Measurements from ENCODE around the gene EOLA2.

The EOLA2 gene

GRCh38 chrX:149908727-149909126 is 29.6 kb downstream of the EOLA2 start:
- Histone ChIP-seq H3K27ac (replicated peaks) (no peak overlapping the region), H3K27me3 (ENCODE audit: insufficient read depth, poor library complexity, severe bottlenecking) (no peaks in the 10 kb centered on the region), H3K4me3 (replicated peaks; ENCODE audit: insufficient read depth, low read length) (no peak overlapping the region)
- TF ChIP-seq, protein P1, sequence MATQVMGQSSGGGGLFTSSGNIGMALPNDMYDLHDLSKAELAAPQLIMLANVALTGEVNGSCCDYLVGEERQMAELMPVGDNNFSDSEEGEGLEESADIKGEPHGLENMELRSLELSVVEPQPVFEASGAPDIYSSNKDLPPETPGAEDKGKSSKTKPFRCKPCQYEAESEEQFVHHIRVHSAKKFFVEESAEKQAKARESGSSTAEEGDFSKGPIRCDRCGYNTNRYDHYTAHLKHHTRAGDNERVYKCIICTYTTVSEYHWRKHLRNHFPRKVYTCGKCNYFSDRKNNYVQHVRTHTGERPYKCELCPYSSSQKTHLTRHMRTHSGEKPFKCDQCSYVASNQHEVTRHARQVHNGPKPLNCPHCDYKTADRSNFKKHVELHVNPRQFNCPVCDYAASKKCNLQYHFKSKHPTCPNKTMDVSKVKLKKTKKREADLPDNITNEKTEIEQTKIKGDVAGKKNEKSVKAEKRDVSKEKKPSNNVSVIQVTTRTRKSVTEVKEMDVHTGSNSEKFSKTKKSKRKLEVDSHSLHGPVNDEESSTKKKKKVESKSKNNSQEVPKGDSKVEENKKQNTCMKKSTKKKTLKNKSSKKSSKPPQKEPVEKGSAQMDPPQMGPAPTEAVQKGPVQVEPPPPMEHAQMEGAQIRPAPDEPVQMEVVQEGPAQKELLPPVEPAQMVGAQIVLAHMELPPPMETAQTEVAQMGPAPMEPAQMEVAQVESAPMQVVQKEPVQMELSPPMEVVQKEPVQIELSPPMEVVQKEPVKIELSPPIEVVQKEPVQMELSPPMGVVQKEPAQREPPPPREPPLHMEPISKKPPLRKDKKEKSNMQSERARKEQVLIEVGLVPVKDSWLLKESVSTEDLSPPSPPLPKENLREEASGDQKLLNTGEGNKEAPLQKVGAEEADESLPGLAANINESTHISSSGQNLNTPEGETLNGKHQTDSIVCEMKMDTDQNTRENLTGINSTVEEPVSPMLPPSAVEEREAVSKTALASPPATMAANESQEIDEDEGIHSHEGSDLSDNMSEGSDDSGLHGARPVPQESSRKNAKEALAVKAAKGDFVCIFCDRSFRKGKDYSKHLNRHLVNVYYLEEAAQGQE (IDR thresholded peaks at IDR 0.05; ENCODE audit: insufficient replicate concordance, low read depth) = no peak
- TF ChIP-seq GABPA (IDR thresholded peaks at IDR 0.05; ENCODE audit: low read depth) (no peak), SPI1 (IDR thresholded peaks at IDR 0.05; ENCODE audit: borderline replicate concordance, low read depth) (no peak), POLR2AphosphoS5 (IDR thresholded peaks at IDR 0.05; ENCODE audit: low read depth) (no peak)
- TF ChIP-seq, protein P2, sequence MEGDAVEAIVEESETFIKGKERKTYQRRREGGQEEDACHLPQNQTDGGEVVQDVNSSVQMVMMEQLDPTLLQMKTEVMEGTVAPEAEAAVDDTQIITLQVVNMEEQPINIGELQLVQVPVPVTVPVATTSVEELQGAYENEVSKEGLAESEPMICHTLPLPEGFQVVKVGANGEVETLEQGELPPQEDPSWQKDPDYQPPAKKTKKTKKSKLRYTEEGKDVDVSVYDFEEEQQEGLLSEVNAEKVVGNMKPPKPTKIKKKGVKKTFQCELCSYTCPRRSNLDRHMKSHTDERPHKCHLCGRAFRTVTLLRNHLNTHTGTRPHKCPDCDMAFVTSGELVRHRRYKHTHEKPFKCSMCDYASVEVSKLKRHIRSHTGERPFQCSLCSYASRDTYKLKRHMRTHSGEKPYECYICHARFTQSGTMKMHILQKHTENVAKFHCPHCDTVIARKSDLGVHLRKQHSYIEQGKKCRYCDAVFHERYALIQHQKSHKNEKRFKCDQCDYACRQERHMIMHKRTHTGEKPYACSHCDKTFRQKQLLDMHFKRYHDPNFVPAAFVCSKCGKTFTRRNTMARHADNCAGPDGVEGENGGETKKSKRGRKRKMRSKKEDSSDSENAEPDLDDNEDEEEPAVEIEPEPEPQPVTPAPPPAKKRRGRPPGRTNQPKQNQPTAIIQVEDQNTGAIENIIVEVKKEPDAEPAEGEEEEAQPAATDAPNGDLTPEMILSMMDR (IDR thresholded peaks at IDR 0.05; ENCODE audit: insufficient read depth, low read length) = no peak
- no peak for DNase-seq (ENCODE audit: low read depth in 1 of 2, low spot score in 1 of 2)

DNA sequence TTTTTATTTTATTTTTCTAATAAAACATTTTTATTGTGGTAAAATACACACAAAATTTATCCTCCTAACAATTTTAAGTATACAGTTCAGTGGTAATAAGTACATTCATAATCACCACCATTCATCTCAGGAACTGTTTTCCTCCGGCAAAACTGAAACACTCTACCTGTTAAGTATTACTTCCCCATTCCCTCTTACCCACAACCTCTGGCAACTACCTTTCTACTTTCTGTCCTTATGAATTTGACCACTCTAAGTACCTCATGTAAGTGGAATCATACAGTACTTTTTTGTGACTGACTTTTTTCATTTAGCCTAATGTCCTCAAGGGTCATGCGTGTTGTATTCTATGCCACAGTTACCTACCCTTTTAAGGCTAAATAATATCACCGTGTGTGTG is 30.0 kb downstream of the EOLA2 start:
- TF ChIP-seq POLR2AphosphoS5 (IDR thresholded peaks at IDR 0.05; ENCODE audit: low read depth) = no peak
- TF ChIP-seq, protein P2 (IDR thresholded peaks at IDR 0.05; ENCODE audit: insufficient read depth, low read length) = no peak
- no peak for TF ChIP-seq GABPA (IDR thresholded peaks at IDR 0.05; ENCODE audit: low read depth)
- no peak for TF ChIP-seq SPI1 (IDR thresholded peaks at IDR 0.05; ENCODE audit: borderline replicate concordance, low read depth)
- TF ChIP-seq, protein P1 (IDR thresholded peaks at IDR 0.05; ENCODE audit: insufficient replicate concordance, low read depth) = no peak
- no peak for DNase-seq (ENCODE audit: low read depth in 1 of 2, low spot score in 1 of 2)
- Histone ChIP-seq H3K4me3 (replicated peaks; ENCODE audit: insufficient read depth, low read length) (no peak overlapping the region), H3K27ac (replicated peaks) (no peak overlapping the region), H3K27me3 (ENCODE audit: insufficient read depth, poor library complexity, severe bottlenecking) (no peaks in the 10 kb centered on the region)

DNA sequence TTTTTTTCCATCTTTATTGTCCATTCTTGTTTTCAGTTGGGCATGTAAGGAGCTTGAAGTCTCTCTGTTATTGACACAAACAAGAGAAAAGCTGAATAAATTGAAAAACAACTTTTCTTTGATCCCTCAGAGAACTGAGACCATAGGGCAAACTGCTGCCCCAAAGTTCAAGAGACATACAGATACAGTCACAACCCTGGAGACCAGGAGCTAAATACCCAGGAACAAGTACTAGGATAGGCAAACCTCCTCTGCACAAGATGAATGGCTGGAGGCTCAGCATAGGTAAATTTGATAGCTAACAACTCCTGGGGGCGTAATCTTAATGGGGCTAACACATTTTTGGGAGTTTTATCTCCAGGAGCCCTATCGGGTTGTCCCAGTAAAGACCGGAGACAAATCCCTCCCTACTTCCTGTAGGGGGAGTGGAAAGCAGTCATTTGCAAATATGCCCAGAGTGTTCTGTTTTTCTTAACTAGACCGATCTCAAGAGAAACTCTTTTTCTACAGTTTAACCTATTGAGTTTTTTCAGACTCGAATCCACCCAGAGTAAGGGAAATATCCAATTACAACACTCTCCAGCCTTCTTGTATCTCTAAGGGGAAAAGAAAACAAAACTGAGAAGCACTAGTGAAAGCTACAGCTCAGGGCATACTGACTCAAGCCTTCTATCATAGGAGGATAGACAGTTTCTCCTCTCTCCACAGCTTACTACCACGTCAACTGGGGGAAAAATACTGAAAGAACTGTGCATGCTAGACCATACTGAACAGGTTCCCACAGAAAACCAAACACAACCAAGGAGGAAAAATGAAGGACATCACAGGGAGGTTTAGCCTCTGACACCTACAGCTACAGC is 34.2 kb downstream of the EOLA2 start:
- no peak overlapping the region for H3K27ac ChIP-seq (replicated peaks)
- H3K27me3 ChIP-seq (ENCODE audit: insufficient read depth, poor library complexity, severe bottlenecking) = no peaks in the 10 kb centered on the region
- H3K4me3 ChIP-seq (replicated peaks; ENCODE audit: insufficient read depth, low read length) = no peak overlapping the region
- TF ChIP-seq, protein P2 (IDR thresholded peaks at IDR 0.05; ENCODE audit: insufficient read depth, low read length) = no peak
- TF ChIP-seq GABPA (IDR thresholded peaks at IDR 0.05; ENCODE audit: low read depth) (no peak), POLR2AphosphoS5 (IDR thresholded peaks at IDR 0.05; ENCODE audit: low read depth) (no peak), SPI1 (IDR thresholded peaks at IDR 0.05; ENCODE audit: borderline replicate concordance, low read depth) (no peak)
- TF ChIP-seq, protein P1 (IDR thresholded peaks at IDR 0.05; ENCODE audit: insufficient replicate concordance, low read depth) = no peak
- no peak for DNase-seq (ENCODE audit: low read depth in 1 of 2, low spot score in 1 of 2)

Data from HL-60 (cell line).